A549 treated with CORT108297 at 1 μM for 4 hours (cell line): Measurements from ENCODE around the gene RPS6KA2. TPM values are rescaled to one million over a fixed set of nuclear protein-coding genes. Genes with fewer than 3 reads are reported as not detected.

Source experiments
- total RNA-seq: library from RNA; stranded (reverse); fragments of 200-300 nt; extraction: Qiagen RNA extraction; gene quantifications from 5 replicates; pipeline ENCODE4 v1.2.3, GENCODE V29; 2022

RPS6KA2 gene
- total RNA-seq = 0.07 to 0.30 TPM (median 0.08 TPM) in 5 replicates

DNA sequence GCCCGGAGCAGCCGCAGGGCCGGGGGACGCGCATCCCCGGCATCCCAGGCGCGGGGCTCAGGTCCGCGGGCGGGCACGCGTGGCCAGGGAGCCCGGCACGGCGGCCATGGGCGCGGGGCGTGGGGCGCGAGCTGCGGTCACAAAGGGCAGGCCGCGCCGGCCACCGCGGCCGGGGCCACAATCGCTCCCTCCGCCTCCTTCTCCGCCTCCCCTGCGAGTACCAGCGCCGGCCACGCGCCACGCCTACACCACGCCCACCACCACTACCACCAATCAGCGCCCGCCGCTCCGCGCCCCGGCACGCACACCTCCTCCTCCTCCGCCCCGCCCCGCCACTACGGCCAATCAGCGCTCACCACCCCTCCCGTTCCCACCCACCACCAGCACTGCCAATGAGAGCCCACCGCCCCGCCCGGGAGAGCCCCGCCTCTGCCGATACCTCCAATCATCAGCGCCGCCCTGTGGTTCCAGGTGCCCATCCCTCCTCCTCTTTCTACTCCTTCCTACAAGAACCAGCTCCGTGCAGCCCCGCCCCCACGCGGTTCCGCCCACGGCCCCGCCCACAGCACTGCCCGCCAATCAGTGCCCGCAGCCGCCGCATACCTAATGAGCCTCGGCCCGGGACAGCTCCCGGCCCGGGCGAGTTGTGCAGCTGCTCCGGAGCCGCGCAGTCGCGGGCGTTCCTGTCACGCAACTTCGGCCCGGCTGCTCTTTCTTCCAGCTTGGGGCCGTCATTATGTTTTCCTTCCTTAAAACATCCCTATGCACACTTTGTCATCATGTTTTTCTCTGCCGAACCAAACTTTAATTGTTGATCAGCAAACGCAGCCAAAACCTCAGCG, at the start of gene RPS6KA2:
Gene RPS6KA2 (minus strand): TSS at position 219 of the 842 bp plus-strand sequence. CDS start 232 bp downstream, outside the sequence.

DNA sequence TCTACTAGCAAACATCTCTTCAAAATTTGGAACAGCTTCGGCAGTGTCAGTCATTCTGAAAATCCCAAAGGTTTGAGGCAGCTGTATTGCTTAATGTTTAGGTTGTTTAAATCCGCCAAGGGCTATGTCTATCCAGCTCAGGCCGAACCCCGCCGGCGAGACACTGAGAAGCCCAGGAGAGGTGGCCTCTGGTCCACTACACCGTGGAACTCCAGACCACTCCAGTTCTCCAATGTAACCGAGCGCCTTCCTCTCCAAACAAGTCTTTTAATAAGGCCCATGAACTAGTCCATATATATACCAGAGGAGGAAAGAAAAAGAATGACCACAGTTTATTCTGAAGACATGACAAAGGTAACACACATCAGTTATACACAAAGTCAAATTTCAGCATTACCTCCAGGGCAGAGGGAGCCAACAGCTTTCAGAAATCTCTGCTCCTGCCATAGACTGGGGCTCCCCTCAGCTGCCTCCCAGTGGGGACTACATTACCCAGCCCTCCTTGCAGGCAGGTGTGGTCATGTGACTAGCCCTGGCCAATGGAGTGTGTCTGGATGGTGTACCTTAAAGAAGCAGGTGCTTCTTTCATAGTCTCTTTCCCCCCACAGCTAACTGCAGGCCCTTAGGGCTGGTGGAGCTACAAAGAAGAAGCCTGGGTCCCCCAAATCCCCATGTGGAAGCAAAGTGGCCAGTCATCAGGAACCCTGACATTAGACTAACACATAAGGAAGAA, 40.5 kb downstream of the RPS6KA2 start, which contains the start of gene RAMACL:
Gene RAMACL (minus strand): TSS at position 255 of the 733 bp plus-strand sequence. CDS start 201 bp downstream, at position 54.

GRCh38 chr6:166382933-166383801, 243.9 kb downstream of the RPS6KA2 start, which contains the start of gene MPC1:
MPC1 (minus strand) TSS chr6:166382940; CDS start chr6:166382876, 64 bp downstream.

Other genes starting within 250 kb of the RPS6KA2 start
- 4.1 to 5.3 TPM (median 4.5 TPM) in 5 replicates for gene MPC1, start 244.3 kb downstream of the RPS6KA2 start, total RNA-seq
- 0.13 to 0.20 TPM (median 0.16 TPM) in 4 of 5 replicates, not detected in the other for gene RAMACL, start 40.6 kb downstream of the RPS6KA2 start, total RNA-seq